ENCODE results near the gene NEK3.
"Not testable (repeated sequence)": the region's sequence is repeated elsewhere in the genome, so short reads cannot be mapped to it uniquely, and the experiment has no call there.

DNA sequence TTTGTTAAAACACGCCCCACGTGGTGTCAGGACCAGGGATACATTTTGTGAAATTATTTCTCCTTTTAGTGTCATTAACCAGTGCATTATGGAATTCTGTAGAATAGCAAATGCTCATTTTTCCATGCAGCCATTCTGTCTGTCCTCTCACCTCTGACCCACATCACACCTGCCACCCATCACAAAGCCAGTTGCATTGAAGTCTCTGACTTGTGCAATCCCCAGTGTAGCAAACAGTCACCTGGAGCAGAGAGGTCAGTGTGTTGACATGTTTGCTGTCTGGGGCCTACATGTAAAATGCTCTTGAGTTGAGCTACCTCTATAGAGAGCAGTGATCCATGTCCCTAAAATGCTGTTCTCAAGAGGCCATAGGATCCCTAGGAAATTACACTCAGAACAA is 47.9 kb upstream of the NEK3 start:
- not testable (repeated sequence) for TF ChIP-seq POLR2A, POLR2AphosphoS5 (IDR thresholded peaks at IDR 0.05)
- TF ChIP-seq, protein P1, sequence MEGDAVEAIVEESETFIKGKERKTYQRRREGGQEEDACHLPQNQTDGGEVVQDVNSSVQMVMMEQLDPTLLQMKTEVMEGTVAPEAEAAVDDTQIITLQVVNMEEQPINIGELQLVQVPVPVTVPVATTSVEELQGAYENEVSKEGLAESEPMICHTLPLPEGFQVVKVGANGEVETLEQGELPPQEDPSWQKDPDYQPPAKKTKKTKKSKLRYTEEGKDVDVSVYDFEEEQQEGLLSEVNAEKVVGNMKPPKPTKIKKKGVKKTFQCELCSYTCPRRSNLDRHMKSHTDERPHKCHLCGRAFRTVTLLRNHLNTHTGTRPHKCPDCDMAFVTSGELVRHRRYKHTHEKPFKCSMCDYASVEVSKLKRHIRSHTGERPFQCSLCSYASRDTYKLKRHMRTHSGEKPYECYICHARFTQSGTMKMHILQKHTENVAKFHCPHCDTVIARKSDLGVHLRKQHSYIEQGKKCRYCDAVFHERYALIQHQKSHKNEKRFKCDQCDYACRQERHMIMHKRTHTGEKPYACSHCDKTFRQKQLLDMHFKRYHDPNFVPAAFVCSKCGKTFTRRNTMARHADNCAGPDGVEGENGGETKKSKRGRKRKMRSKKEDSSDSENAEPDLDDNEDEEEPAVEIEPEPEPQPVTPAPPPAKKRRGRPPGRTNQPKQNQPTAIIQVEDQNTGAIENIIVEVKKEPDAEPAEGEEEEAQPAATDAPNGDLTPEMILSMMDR (IDR thresholded peaks at IDR 0.05), result not testable (repeated sequence)
